Activated naive CD4-positive, alpha-beta T cell treated with anti-CD3 and anti-CD28 coated beads, Interleukin-2, amount 10 ng/mL, durations not matched to agents 7 days and 5 days (primary cell): ENCODE results near the gene CAMSAP1.

Experiments used
- CTCF ChIA-PET: fragments of 350-600 bp; sonication (Branson Sonifier 250); formaldehyde crosslinking; loops from one replicate; lab custom pipeline; 2021; ENCODE audit warnings: antibody characterized with exemption; lab: Charles Lee
- DNase-seq: peaks from one replicate; pipeline ENCODE4 v3.0.0-alpha.2; 2020
- H3K27ac Mint-ChIP-seq: one replicate; pipeline ENCODE4 v1.8.0; 2021; ENCODE audit warnings: mild to moderate bottlenecking, moderate library complexity, mixed read lengths
- H3K27me3 Mint-ChIP-seq: one replicate; pipeline ENCODE4 v1.8.0; 2021; ENCODE audit warnings: mild to moderate bottlenecking, mixed read lengths
- H3K36me3 Mint-ChIP-seq: one replicate; pipeline ENCODE4 v1.8.0; 2021; ENCODE audit warnings: mixed read lengths
- H3K4me1 Mint-ChIP-seq: one replicate; pipeline ENCODE4 v1.8.0; 2021; ENCODE audit warnings: mixed read lengths
- H3K4me3 Mint-ChIP-seq: one replicate; pipeline ENCODE4 v1.8.0; 2021; ENCODE audit warnings: mild to moderate bottlenecking, moderate library complexity, mixed read lengths
- H3K9me3 Mint-ChIP-seq: one replicate; pipeline ENCODE4 v1.8.0; 2021; ENCODE audit warnings: mixed read lengths

The CAMSAP1 gene

GRCh38 chr9:135849181-135849580, 58.2 kb downstream of the CAMSAP1 start:
- Mint-ChIP-seq H3K27me3 (no peaks in the 10 kb centered on the region), H3K9me3 (peaks cover 17% of the 10 kb centered on the region), H3K4me3 (no peak overlapping the region), H3K36me3 (peaks cover 26% of the 10 kb centered on the region), H3K27ac (no peak overlapping the region), H3K4me1 (no peaks in the 10 kb centered on the region)
- CTCF ChIA-PET = no interaction called here
- no peak for DNase-seq

DNA sequence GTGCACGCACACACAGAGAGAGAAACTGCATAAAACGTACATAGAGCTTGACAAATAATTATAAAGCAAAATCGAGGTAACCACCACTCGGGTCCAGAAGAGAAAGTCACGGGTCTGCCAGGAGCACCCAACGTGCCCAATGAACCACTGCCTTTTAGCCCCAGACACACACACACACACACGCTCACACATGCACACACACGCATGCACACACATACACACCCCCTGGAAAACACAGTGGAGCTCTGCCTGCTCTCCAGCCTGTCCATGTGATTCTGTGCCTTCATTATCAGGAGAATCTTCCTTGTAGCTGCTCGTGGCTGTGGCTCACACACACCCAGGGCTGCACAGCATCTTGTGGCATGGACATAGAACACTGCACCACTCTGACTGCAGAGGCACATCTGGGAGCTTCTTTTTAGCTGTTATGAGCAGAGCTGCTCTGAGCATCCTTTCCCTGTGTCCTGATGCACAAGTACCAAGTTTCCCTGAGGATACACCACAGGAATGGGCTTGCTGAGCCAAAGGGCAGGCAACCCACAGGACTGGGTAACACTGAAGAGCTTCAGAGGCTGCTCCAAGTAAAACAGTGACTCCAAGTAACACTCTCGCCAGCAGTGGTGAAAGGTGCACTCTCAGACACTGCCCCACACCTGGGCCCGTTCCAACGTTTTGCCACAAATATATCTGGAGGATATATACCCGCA, 58.9 kb downstream of the CAMSAP1 start:
- CTCF ChIA-PET = interaction anchor here (0.7 kb wide), 1 partner anchor 15 kb away, joined by 3 read pairs; no protein-coding TSS in a partner anchor
- no peaks in the 10 kb centered on the region for H3K27me3 Mint-ChIP-seq
- H3K4me3 Mint-ChIP-seq = no peak overlapping the region
- no peak overlapping the region for H3K27ac Mint-ChIP-seq
- no peaks in the 10 kb centered on the region for H3K4me1 Mint-ChIP-seq
- peaks cover 21% of the 10 kb centered on the region for H3K9me3 Mint-ChIP-seq
- peaks cover 30% of the 10 kb centered on the region for H3K36me3 Mint-ChIP-seq
- DNase-seq = no peak

DNA sequence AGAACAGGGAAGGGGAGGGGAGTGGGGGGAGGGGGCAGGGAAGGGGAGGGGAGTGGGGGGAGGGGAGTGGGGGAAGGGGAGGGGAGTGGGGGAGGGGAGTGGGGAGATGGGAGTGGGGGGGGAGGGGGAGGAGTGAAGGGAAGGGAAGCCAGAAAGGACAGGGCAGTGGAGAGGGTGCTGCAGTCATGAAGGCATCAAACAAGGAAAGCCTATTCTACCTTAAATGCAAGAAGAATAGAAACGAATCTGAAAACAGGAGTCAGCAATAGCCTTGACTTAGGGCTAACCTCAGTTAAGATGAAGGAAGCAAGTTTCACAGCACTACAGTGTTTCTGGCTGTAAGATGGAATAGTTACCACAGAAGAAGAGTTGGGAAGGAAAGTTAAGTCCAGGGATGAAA, 59.5 kb downstream of the CAMSAP1 start:
- Mint-ChIP-seq H3K27ac (no peak overlapping the region), H3K27me3 (no peaks in the 10 kb centered on the region), H3K4me1 (no peaks in the 10 kb centered on the region), H3K4me3 (no peak overlapping the region), H3K9me3 (peaks cover 21% of the 10 kb centered on the region), H3K36me3 (peaks cover 30% of the 10 kb centered on the region)
- DNase-seq = no peak
- CTCF ChIA-PET = no interaction called here

DNA sequence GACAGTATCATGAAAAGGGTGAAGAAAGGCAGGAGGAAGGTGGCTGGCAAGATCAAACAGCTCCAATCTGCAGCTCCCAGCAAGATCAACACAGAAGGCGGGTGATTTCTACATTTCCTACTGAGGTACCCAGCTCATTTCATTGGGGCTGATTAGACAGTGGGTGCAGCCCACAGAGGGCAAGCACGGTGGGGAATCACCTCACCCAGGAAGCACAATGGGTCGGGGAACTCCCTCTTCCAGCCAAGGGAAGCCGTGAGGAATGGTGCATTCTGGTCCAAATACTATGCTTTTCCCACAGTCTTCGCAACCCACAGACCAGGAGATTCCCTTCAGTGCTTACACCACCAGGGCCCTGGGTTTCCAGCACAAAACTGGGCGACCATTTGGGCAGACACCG, 66.8 kb downstream of the CAMSAP1 start:
- H3K4me1 Mint-ChIP-seq = no peaks in the 10 kb centered on the region
- peaks cover 22% of the 10 kb centered on the region for H3K36me3 Mint-ChIP-seq
- H3K27ac Mint-ChIP-seq = no peak overlapping the region
- no peaks in the 10 kb centered on the region for H3K27me3 Mint-ChIP-seq
- H3K4me3 Mint-ChIP-seq = no peak overlapping the region
- no peak for DNase-seq
- CTCF ChIA-PET = no interaction called here
- H3K9me3 Mint-ChIP-seq = peaks cover 18% of the 10 kb centered on the region

DNA sequence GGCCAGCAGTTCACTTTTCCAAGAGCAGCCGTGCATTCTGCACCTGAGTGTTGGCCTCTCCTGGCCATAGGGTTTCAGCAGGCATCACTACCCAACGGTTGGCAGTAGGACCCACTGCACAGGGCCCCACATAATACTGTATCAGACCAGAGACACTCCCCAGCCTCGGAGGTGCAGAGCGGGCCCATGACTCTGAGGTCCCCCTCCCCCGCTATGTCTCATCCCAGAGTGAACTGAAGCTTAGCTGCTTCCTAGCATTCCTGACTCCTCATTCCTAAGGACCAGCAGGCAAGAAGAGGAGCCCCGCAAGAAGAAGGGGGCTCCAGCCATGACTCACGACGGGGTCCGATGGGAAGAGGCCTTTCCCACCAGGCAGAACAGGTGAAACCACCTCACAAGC, 67.2 kb downstream of the CAMSAP1 start:
- CTCF ChIA-PET = no interaction called here
- H3K27ac Mint-ChIP-seq = no peak overlapping the region
- H3K4me1 Mint-ChIP-seq = no peaks in the 10 kb centered on the region
- no peak for DNase-seq
- H3K36me3 Mint-ChIP-seq = peaks cover 18% of the 10 kb centered on the region
- no peaks in the 10 kb centered on the region for H3K27me3 Mint-ChIP-seq
- peaks cover 13% of the 10 kb centered on the region for H3K9me3 Mint-ChIP-seq
- H3K4me3 Mint-ChIP-seq = no peak overlapping the region

DNA sequence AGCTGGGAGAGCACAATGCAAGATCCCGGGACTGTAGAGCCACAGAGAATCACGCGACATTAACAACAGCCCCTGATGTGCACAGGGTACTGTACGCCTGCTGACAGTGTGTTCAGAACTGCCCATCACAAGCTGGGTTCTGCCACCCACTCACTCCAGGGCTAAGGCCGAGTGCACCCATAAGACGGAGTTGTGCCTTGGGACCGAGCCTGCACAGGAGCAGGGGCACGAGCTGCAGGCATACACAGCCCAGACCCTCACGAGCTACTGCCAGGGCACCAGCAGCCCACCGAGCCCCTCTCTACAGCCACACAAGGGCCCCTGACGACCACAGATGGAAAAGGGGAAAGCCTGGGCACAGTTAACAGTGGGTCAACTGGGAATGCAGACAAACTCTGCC, 67.8 kb downstream of the CAMSAP1 start:
- DNase-seq = no peak
- Mint-ChIP-seq H3K4me1 (no peaks in the 10 kb centered on the region), H3K27ac (no peak overlapping the region), H3K4me3 (no peak overlapping the region), H3K36me3 (peaks cover 12% of the 10 kb centered on the region), H3K9me3 (peaks cover 7% of the 10 kb centered on the region), H3K27me3 (no peaks in the 10 kb centered on the region)
- CTCF ChIA-PET = no interaction called here

DNA sequence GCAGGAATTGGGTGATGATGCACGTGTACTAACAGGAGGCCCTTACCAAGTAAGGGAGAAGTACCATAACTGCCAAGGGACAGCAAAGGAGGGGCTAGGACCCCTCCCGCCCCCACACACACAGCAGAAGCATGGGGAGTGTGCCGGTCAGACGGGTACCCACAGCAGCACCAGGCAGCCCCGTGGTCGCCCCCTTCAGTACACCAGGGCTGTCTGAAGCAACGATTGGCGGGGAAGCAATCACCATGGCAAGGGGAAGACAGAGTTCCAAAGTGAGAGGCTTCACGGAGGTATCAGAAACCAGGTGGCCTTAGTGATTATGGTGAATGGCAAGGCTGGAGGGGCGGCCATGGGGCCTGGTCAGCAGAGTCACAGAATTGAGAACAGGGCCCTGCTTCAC, 72.2 kb downstream of the CAMSAP1 start:
- no peak overlapping the region for H3K27ac Mint-ChIP-seq
- no peaks in the 10 kb centered on the region for H3K36me3 Mint-ChIP-seq
- no peaks in the 10 kb centered on the region for H3K4me1 Mint-ChIP-seq
- no peak overlapping the region for H3K4me3 Mint-ChIP-seq
- DNase-seq = no peak
- no peaks in the 10 kb centered on the region for H3K27me3 Mint-ChIP-seq
- no peaks in the 10 kb centered on the region for H3K9me3 Mint-ChIP-seq
- CTCF ChIA-PET = no interaction called here

- CTCF ChIA-PET = no interaction called here
- no peak overlapping the region for H3K4me3 Mint-ChIP-seq
- H3K9me3 Mint-ChIP-seq = peaks cover 1% of the 10 kb centered on the region
- H3K4me1 Mint-ChIP-seq = no peaks in the 10 kb centered on the region
- peaks cover 3% of the 10 kb centered on the region for H3K36me3 Mint-ChIP-seq
- DNase-seq = no peak
- H3K27ac Mint-ChIP-seq = no peak overlapping the region
- H3K27me3 Mint-ChIP-seq = no peaks in the 10 kb centered on the region
These were observed 73.5 kb downstream of the CAMSAP1 start for GRCh38 chr9:135833864-135834263.

DNA sequence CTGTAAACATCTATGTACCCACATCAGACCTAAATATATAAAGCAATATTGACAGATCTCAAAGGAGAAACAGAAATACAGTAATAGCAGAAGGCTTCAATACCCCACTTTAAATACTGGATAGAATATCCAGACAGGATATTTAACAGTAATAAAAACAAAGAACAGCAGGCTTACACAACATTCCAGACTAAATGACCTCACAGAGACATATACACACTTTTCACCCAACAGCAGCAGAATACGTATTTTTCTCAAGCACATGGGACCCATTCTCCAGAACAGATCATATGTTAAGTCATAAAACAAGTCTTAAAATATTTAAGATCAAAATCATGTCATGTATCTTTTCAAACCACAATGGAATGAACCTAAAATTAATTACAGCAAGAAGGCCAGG, 76.8 kb downstream of the CAMSAP1 start:
- DNase-seq = no peak
- H3K4me1 Mint-ChIP-seq = no peaks in the 10 kb centered on the region
- H3K27me3 Mint-ChIP-seq = no peaks in the 10 kb centered on the region
- peaks cover 10% of the 10 kb centered on the region for H3K36me3 Mint-ChIP-seq
- H3K9me3 Mint-ChIP-seq = peaks cover 8% of the 10 kb centered on the region
- no peak overlapping the region for H3K27ac Mint-ChIP-seq
- CTCF ChIA-PET = no interaction called here
- no peak overlapping the region for H3K4me3 Mint-ChIP-seq

DNA sequence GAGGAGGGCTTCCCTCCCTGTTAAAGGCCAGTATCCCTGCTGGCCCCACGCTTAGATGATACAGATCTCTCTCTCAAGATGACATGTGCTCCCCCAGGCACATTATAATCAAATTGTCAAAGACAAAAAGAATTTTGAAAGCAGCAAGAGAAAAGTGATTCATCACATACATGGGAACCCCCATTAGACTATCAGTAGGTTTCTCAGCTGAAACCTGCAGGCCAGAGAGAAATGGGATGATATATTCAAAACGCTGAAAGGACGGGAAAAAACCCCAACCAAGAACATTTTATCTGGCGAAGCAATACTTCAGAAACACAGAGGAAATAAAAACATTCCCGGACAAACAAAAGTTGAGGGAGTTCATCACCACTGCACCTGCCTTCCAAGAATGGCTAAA, 78.7 kb downstream of the CAMSAP1 start:
- Mint-ChIP-seq H3K9me3 (peaks cover 8% of the 10 kb centered on the region), H3K4me3 (no peak overlapping the region), H3K4me1 (no peaks in the 10 kb centered on the region), H3K27ac (no peak overlapping the region), H3K36me3 (peaks cover 16% of the 10 kb centered on the region), H3K27me3 (no peaks in the 10 kb centered on the region)
- no peak for DNase-seq
- CTCF ChIA-PET = no interaction called here

- no peak overlapping the region for H3K4me3 Mint-ChIP-seq
- H3K27ac Mint-ChIP-seq = peak overlapping the region; percentile 30
- H3K9me3 Mint-ChIP-seq = peaks cover 8% of the 10 kb centered on the region
- CTCF ChIA-PET = no interaction called here
- H3K27me3 Mint-ChIP-seq = no peaks in the 10 kb centered on the region
- DNase-seq = no peak
- H3K4me1 Mint-ChIP-seq = no peaks in the 10 kb centered on the region
- peaks cover 22% of the 10 kb centered on the region for H3K36me3 Mint-ChIP-seq
These were observed 79.3 kb downstream of the CAMSAP1 start for GRCh38 chr9:135827866-135828580.

DNA sequence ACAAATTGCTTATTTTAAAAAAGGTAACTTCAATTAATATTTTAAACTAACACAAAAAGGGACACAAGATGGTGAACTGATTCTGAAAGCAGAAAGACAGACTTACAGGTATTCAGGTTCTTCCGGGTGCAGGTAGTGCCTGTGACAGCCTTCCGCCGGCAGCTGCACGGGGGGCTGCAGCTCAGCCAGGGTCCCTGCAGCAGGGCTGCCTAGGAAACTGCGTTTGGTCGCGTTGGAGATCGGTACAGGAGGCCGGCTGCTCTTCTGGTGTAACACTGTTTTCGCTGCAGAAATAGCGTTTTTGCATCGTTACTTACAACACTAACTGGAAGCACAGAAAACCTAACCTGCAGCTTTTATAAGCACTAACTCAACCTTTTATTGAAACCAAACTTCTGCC, 80.0 kb downstream of the CAMSAP1 start:
- Mint-ChIP-seq H3K27me3 (no peaks in the 10 kb centered on the region), H3K4me3 (no peak overlapping the region), H3K27ac (no peak overlapping the region), H3K36me3 (peaks cover 28% of the 10 kb centered on the region), H3K9me3 (peaks cover 8% of the 10 kb centered on the region), H3K4me1 (no peaks in the 10 kb centered on the region)
- CTCF ChIA-PET = no interaction called here
- DNase-seq = no peak

DNA sequence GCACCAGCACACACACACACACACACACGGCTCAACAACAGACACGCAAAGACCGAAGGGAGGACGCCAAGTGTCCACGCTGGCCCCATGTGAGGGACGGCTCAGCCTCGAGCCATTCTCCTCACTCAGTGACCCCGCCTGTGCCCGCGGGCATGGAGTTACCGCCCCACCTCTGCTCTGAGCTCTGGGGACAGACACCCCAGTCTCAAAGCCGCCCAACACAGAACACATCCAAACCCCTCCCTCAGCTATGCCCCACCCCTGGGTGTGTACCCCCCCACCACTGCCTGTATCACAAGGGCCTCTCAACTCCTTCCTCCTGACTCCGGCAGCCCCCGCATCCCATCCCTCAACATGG, 81.2 kb downstream of the CAMSAP1 start:
- H3K36me3 Mint-ChIP-seq = peaks cover 34% of the 10 kb centered on the region
- no peak overlapping the region for H3K27ac Mint-ChIP-seq
- CTCF ChIA-PET = no interaction called here
- no peak for DNase-seq
- no peaks in the 10 kb centered on the region for H3K4me1 Mint-ChIP-seq
- no peak overlapping the region for H3K4me3 Mint-ChIP-seq
- H3K9me3 Mint-ChIP-seq = peaks cover 8% of the 10 kb centered on the region
- H3K27me3 Mint-ChIP-seq = no peaks in the 10 kb centered on the region

GRCh38 chr9:135825435-135826187, 81.7 kb downstream of the CAMSAP1 start:
- no peak overlapping the region for H3K27ac Mint-ChIP-seq
- H3K36me3 Mint-ChIP-seq = peaks cover 34% of the 10 kb centered on the region
- DNase-seq = no peak
- H3K9me3 Mint-ChIP-seq = peaks cover 8% of the 10 kb centered on the region
- H3K4me3 Mint-ChIP-seq = no peak overlapping the region
- no peaks in the 10 kb centered on the region for H3K27me3 Mint-ChIP-seq
- CTCF ChIA-PET = no interaction called here
- H3K4me1 Mint-ChIP-seq = no peaks in the 10 kb centered on the region
